HTR-8/SVneo (cell line): ENCODE data around the gene PRELP.
"Not testable (repeated sequence)": the region's sequence is repeated elsewhere in the genome, so short reads cannot be mapped to it uniquely, and the experiment has no call there.

Experiments
- DNase-seq: peaks from one replicate; pipeline ENCODE4 v3.0.0; 2011; ENCODE audit warnings: low spot score, mixed read lengths; ENCODE audit not compliant: insufficient read length
- FAIRE-seq: peaks from 2 replicates; lab custom pipeline; 2011; peaks lifted over from hg19 to GRCh38; lab: Jason Lieb, UNC

Gene PRELP

DNA sequence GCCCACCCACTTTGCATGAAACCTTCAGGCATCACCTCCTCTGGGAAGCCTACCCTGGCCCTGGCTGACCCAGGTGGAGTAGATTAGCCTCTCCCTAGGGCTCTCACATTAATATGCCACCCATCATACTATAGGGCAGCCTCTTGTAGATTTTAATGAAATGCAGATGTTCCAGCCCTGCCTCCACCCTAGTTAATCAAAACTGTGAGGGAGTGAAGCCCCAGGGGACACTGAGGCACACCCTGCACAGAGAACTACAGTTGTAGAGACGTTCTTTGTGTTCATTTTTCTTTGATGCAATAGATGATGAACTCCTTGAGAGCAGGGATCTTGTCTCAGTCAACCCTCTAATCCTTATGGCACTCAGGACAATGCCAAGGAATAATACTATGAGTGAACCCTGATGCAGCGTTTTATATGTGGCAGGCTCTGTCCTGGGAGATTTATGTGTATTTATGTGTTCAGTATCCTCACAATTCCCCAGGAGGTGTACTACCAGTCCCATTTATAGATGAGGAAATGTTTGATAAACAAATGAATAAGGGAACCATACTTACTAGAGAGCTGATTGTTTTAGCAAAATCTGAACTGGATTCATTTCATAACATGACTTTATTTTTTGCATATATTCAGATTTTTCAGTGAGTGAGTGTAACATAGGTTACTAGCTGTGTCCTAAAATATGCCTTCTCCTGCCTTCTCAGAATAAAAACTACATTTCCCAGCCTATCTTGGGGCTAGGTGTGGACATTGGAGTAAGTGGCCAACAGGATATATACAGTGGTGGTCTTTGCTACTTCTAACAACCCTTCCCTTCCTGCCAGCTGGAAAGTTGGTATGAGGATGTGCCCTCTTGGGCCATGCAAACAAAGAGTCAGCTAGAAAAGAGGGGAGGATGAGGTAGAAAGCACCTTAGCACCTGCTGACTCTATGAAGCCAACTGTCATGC is 23.5 kb upstream of the PRELP start:
- FAIRE-seq = no peak

GRCh38 chr1:203453016-203453415 is 22.6 kb upstream of the PRELP start:
- DNase-seq (no peak), FAIRE-seq (no peak)

More for the DNA sequence above, 23.5 kb upstream of the PRELP start:
- DNase-seq = no peak

DNA sequence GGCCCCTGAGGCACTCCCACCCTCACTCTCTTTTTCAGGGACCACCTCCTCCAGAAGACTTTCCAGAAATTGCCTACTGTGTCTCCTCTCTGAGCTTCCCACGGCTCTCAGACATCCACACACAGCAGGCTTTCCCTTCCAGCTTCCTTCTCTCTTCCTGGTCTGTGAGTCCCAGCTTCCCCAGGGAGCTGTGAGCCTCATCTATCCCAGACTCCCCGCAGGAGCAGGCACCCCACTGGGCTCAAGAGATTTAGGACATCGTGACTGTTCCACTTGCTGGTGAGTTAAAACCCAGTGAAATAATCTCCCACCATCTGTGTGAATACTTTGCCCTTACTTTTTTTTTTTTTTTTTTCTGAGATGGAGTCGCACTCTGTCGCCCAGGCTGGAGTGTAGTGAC is 22.0 kb upstream of the PRELP start:
- FAIRE-seq = no peak
- DNase-seq = no peak

DNA sequence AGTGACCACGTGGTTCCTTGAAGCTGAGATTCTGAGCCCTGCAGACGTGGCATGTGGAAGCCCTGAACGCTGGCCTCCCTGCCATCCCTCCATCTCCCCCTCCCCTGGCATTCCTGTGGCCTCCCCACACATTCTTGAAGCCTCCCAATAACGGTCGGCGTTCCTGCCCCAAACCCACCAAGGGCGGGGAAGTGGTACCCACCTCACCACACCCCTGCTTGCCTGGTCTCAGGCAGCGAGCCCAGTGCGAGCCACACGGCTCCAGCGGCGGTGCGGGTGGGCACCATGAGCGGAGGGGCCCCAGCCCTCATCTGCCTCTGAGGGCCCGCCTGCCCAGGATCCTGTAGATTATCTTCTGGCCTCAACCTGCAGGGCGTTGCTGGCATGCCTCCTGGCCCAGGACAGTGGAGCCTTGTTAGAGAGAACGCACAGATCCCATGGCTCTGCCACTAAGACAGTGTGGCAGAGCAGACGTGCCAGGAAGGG is 20.6 kb upstream of the PRELP start:
- FAIRE-seq = peak; percentile 42
- peak; percentile 61 for DNase-seq

GRCh38 chr1:203455706-203456105 is 19.9 kb upstream of the PRELP start:
- no peak for FAIRE-seq
- DNase-seq = no peak

- DNase-seq (no peak), FAIRE-seq (no peak)
Measured at GRCh38 chr1:203456577-203456976, 19.0 kb upstream of the PRELP start.

- DNase-seq = no peak
- FAIRE-seq = no peak
Measured at GRCh38 chr1:203458078-203458477, 17.5 kb upstream of the PRELP start.

DNA sequence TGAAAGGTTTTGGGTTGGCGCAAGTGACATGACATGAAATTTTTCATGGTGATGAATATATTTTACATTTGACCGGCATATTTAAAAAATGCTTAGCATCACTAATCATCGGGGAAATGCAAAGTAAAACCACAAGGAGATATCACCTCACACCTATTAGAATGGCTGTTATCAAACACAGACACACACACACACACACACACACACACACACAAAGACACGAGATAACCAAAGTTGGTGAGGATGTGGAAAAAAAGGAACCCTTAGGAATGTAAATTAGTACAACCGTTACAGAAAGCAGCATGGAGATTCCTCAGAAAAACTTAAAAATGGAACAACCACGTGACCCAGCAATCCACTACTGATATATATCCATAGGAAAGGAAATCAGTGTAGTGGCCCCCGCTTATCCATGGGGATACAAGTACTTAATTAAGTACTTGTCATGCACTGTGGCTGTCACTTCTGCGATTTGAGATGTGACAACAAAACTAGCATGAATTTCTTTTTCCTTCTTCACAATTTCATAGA is 15.9 kb upstream of the PRELP start:
- DNase-seq (no peak), FAIRE-seq (no peak)

- FAIRE-seq (no peak), DNase-seq (no peak)
Measured at GRCh38 chr1:203461717-203462116, 13.9 kb upstream of the PRELP start.

GRCh38 chr1:203462143-203462542 is 13.5 kb upstream of the PRELP start:
- DNase-seq = no peak
- FAIRE-seq = no peak

GRCh38 chr1:203462878-203463277 is 12.7 kb upstream of the PRELP start:
- DNase-seq (peak; percentile 70), FAIRE-seq (peak; percentile 36)

GRCh38 chr1:203463469-203464062 is 12.0 kb upstream of the PRELP start:
- no peak for FAIRE-seq
- DNase-seq = no peak

- DNase-seq (no peak), FAIRE-seq (no peak)
Measured at GRCh38 chr1:203464226-203464625, 11.4 kb upstream of the PRELP start.

GRCh38 chr1:203464743-203465142 is 10.9 kb upstream of the PRELP start:
- DNase-seq = no peak
- no peak for FAIRE-seq

DNA sequence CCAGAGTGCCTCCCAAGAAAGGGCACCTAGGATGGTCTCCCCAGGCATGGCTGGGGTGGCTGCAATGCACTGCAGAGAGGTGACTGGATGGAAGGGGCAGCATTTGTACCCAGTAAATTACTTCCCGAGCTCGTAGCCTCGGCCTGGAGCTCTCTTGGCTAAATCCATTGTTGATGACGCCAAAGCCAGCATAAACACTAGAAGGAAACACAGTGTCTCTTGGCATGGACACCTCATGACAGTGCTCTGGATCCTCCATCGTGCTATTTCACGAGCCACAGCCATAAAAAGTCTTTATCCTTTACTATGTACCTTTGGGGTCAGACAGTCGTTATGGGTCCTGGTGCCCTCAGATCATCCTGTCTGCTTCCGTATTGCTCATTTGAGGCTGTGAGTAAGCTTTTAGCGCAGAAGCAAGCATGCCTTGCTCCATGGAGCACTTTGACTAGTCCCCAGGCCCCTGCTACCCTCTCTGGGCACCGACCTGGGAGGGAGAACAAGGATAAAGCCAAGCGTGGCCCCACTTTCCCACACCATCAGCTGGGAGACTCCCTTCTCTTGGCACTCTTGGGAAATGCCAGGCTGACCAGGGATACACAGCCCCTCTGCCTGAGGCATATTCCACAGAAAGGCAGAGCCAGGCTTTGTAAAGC is 10.3 kb upstream of the PRELP start:
- no peak for DNase-seq
- no peak for FAIRE-seq

- FAIRE-seq = no peak
- DNase-seq = no peak
Measured at GRCh38 chr1:203465948-203466347, 9.7 kb upstream of the PRELP start.

DNA sequence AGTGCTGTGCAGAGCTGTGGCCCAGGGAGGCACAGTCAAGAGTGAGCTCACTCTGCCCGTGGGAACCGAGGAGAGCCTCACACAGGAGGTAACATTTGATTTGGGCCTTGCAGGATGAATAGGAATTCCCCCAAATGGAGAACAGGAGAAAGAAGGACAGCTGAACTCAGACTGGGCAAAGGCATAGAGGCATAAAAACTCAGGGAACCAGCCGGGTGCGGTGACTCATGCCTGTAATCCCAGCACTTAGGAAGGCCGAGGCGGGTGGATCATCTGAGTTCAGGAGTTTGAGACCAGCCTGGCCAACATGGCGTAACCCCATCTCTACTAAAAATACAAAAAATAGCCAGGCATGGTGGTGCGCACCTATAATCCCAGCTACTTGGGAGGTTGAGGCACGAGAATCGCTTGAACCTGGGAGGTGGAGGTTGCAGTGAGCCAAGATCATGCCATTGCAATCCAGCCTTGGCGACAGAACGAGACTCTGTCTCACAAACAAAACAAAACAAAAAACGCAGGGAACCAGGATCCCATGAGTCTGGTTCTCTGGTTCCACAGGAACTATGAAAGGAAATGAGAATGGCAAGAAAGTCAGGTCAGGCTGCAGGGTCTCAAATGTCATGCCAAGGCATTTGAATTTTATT is 8.6 kb upstream of the PRELP start:
- not testable (repeated sequence) for FAIRE-seq, DNase-seq

GRCh38 chr1:203467550-203467921 is 8.1 kb upstream of the PRELP start:
- DNase-seq = no peak
- FAIRE-seq = no peak

DNA sequence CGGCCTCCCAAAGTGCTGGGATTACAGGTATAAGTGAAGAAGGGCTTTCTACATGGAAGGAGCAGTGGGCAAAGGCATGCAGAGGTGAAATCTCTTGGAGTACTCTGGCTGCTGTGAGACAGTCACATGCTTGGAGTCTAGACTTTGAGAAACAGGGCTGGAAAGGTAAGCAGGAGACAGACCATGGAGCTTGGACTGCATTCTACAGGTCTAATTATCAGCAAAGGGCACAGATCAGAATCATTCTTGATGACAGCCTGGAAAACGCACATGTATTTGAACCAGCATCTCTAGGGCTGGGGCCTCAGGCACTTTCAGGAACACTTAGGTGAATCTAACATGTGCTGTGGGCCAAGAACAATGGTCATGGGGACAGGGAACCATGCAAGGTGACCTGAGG is 7.3 kb upstream of the PRELP start:
- DNase-seq = no peak
- no peak for FAIRE-seq

- no peak for DNase-seq
- no peak for FAIRE-seq
Measured at GRCh38 chr1:203470240-203470639, 5.4 kb upstream of the PRELP start.
